Natural killer cell (primary cell): Measurements from ENCODE around the gene APC2. TPM values are rescaled to one million over a fixed set of nuclear protein-coding genes. Genes with fewer than 3 reads are reported as not detected.
A peak's percentile ranks its signal among the peaks of the same experiment; 100 is the strongest.
"Not testable (repeated sequence)": the region's sequence is repeated elsewhere in the genome, so short reads cannot be mapped to it uniquely, and the experiment has no call there.

Experiments
- ATAC-seq, 3 donors: fragments of 150-1000 bp in 2 of 3; fragments of 200-7000 bp in 1 of 3; cut with Tn5 transposase; 1 replicate in 1 of 3; 2 replicates in 2 of 3; pipeline ENCODE4 v1.10.0; 2021; ENCODE audit warnings: mild to moderate bottlenecking in 2 of 3, moderate library complexity in 2 of 3
- DNase-seq, 2 donors: peaks; one replicate each; pipeline versions ENCODE4 v3.0.0 to v3.0.0-alpha.2; 2013 to 2021; ENCODE audit warnings: mixed read lengths in 1 of 2
- H3K27ac ChIP-seq: one replicate; pipeline ENCODE4 v1.5.1; 2013; ENCODE audit warnings: mild to moderate bottlenecking, low read length
- H3K27me3 ChIP-seq: one replicate; pipeline ENCODE4 v1.6.1; 2013; ENCODE audit warnings: low read length; ENCODE audit not compliant: control insufficient read depth, insufficient read depth
- H3K36me3 ChIP-seq: one replicate; pipeline ENCODE4 v1.6.1; 2013; ENCODE audit warnings: low read length; ENCODE audit not compliant: control insufficient read depth, insufficient read depth
- H3K4me1 ChIP-seq: one replicate; pipeline ENCODE4 v1.6.1; 2013; ENCODE audit warnings: low read length; ENCODE audit not compliant: control insufficient read depth, insufficient read depth
- H3K4me3 ChIP-seq: one replicate; pipeline ENCODE4 v1.5.1; 2013; ENCODE audit warnings: low read length
- H3K9me3 ChIP-seq: one replicate; pipeline ENCODE4 v1.6.1; 2013; ENCODE audit warnings: low read length; ENCODE audit not compliant: control insufficient read depth, insufficient read depth
- H3K27ac Mint-ChIP-seq, 2 donors: one replicate each; pipeline ENCODE4 v1.8.0; 2022; ENCODE audit warnings: mild to moderate bottlenecking in 2 of 2, mixed read lengths in 2 of 2, moderate library complexity in 1 of 2
- H3K27me3 Mint-ChIP-seq, 2 donors: one replicate each; pipeline ENCODE4 v1.8.0; 2022; ENCODE audit warnings: low read depth in 2 of 2, mixed read lengths in 2 of 2
- H3K36me3 Mint-ChIP-seq: one replicate; pipeline ENCODE4 v1.8.0; 2022; ENCODE audit warnings: mixed read lengths
- H3K4me1 Mint-ChIP-seq, 2 donors: one replicate each; pipeline ENCODE4 v1.8.0; 2022; ENCODE audit warnings: mixed read lengths in 2 of 2
- H3K4me3 Mint-ChIP-seq: one replicate; pipeline ENCODE4 v1.8.0; 2022; ENCODE audit warnings: mild to moderate bottlenecking, moderate library complexity, mixed read lengths
- H3K9me3 Mint-ChIP-seq, 2 donors: one replicate each; pipeline ENCODE4 v1.8.0; 2022; ENCODE audit warnings: mixed read lengths in 2 of 2
- CTCF ChIP-seq: fragments of 200-600 bp; IDR thresholded peaks from one replicate; pipeline ENCODE4 v1.8.0; 2022; ENCODE audit warnings: antibody characterized with exemption
- WGBS: methylation state at CpG from one replicate; pipeline ENCODE4 v1.1.7; 2013; ENCODE audit warnings: missing lambda C conversion rate; ENCODE audit not compliant: insufficient coverage; 5-methylcytosine and 5-hydroxymethylcytosine counted together
- intact Hi-C: fragments of 100-400 bp; cut with micrococcal nuclease; formaldehyde crosslinking; loops from one replicate; pipeline ENCODE4 v1.14.2; 2022
- total RNA-seq, 4 donors: library from RNA; stranded (reverse); fragments of 120-200 nt in 1 of 4; gene quantifications; one replicate each; pipeline versions ENCODE4 v1.2.3 to v1.2.4, GENCODE V29; 2013 to 2022

The APC2 gene
- total RNA-seq, 3 donors from 2014 or later (not counting 1 experiment from before 2014, with no cell fraction given), result 0.14 to 0.58 (median 0.27) TPM

- H3K27ac Mint-ChIP-seq, result peak overlapping the region; percentile 91 to 100
- H3K4me1 Mint-ChIP-seq, result peaks cover 11 to 25% of the 10 kb centered on the region in 2 donors
- Histone ChIP-seq H3K27me3 (no peaks in the 10 kb centered on the region), H3K9me3 (no peaks in the 10 kb centered on the region), H3K27ac (no peak overlapping the region), H3K4me3 (peak overlapping the region; percentile 88), H3K36me3 (peaks cover 46% of the 10 kb centered on the region), H3K4me1 (peaks cover 31% of the 10 kb centered on the region)
- WGBS, result under 1% methylated on average over 26 of the region's 26 CpGs
- DNase-seq (peak in 1 of 2 donors; percentile 38), ATAC-seq (no peak)
- H3K27me3 Mint-ChIP-seq, result no peaks in the 10 kb centered on the region
- H3K9me3 Mint-ChIP-seq, result no peaks in the 10 kb centered on the region
- TF ChIP-seq CTCF, result no peak
- H3K36me3 Mint-ChIP-seq, result no peaks in the 10 kb centered on the region
- intact Hi-C loops, result loop anchor here (1.0 kb wide), 1 partner anchor 32 kb away; the partner anchor contains the start of gene DAZAP1
- H3K4me3 Mint-ChIP-seq, result peak overlapping the region; percentile 95
Observed at GRCh38 chr19:1438933-1439354, 11.0 kb upstream of the APC2 start.

- peak overlapping the region; percentile 43 to 100 for H3K27ac Mint-ChIP-seq
- ATAC-seq, H3K9me3 Mint-ChIP-seq, DNase-seq, H3K27ac ChIP-seq, H3K27me3 Mint-ChIP-seq, H3K9me3 ChIP-seq, H3K27me3 ChIP-seq, H3K36me3 Mint-ChIP-seq, intact Hi-C loops: not testable (repeated sequence)
- peak overlapping the region; percentile 88 for H3K4me3 ChIP-seq
- peaks cover 36% of the 10 kb centered on the region for H3K4me1 ChIP-seq
- peaks cover 15 to 28% of the 10 kb centered on the region in 2 donors for H3K4me1 Mint-ChIP-seq
- peaks cover 40% of the 10 kb centered on the region for H3K36me3 ChIP-seq
- H3K4me3 Mint-ChIP-seq, result peak overlapping the region; percentile 95
- 82% methylated on average over 57 of the region's 57 CpGs for WGBS
Observed at GRCh38 chr19:1439525-1440417, 10.2 kb upstream of the APC2 start.

- intact Hi-C loops, result no loop called here
- no peak for TF ChIP-seq CTCF
- Histone ChIP-seq H3K27me3 (no peaks in the 10 kb centered on the region), H3K36me3 (peaks cover 35% of the 10 kb centered on the region), H3K27ac (no peak overlapping the region), H3K4me1 (peaks cover 41% of the 10 kb centered on the region), H3K9me3 (no peaks in the 10 kb centered on the region), H3K4me3 (no peak overlapping the region)
- WGBS, result 97% methylated on average over 15 of the region's 15 CpGs
- H3K4me1 Mint-ChIP-seq, result peaks cover 17 to 35% of the 10 kb centered on the region in 2 donors
- no peaks in the 10 kb centered on the region for H3K36me3 Mint-ChIP-seq
- H3K9me3 Mint-ChIP-seq, result no peaks in the 10 kb centered on the region
- ATAC-seq, result no peak
- no peak for DNase-seq
- H3K27ac Mint-ChIP-seq, result peak overlapping the region; percentile 69 to 71
- H3K4me3 Mint-ChIP-seq, result peak overlapping the region; percentile 95
- H3K27me3 Mint-ChIP-seq, result no peaks in the 10 kb centered on the region
Observed at GRCh38 chr19:1440418-1440801, 9.5 kb upstream of the APC2 start.

GRCh38 chr19:1441022-1441426, 8.9 kb upstream of the APC2 start:
- Histone ChIP-seq H3K27ac (no peak overlapping the region), H3K27me3 (no peaks in the 10 kb centered on the region), H3K4me3 (no peak overlapping the region), H3K9me3 (no peaks in the 10 kb centered on the region), H3K4me1 (peaks cover 46% of the 10 kb centered on the region), H3K36me3 (peaks cover 31% of the 10 kb centered on the region)
- Mint-ChIP-seq H3K9me3 (no peaks in the 10 kb centered on the region), H3K27ac (peak overlapping the region; percentile 69 to 71), H3K27me3 (no peaks in the 10 kb centered on the region), H3K36me3 (no peaks in the 10 kb centered on the region), H3K4me1 (peaks cover 17 to 37% of the 10 kb centered on the region in 2 donors), H3K4me3 (peak overlapping the region; percentile 95)
- no peak for TF ChIP-seq CTCF
- intact Hi-C loops, result no loop called here
- DNase-seq (no peak), ATAC-seq (no peak)
- WGBS, result 97% methylated on average over 9 of the region's 9 CpGs
